Brain microvascular endothelial cell (primary cell): ENCODE results near the gene XPOT.

Experiments
- DNase-seq: peaks from one replicate; pipeline ENCODE4 v3.0.0-alpha.2; 2020
- H3K27ac ChIP-seq: fragments of 250-450 bp; sonication (Bioruptor Pico); 2 replicates; pipeline ENCODE4 v1.5.1; 2020; ENCODE audit warnings: mild to moderate bottlenecking, moderate library complexity
- H3K27me3 ChIP-seq: fragments of 250-450 bp; sonication (Bioruptor Pico); replicated peaks from 2 replicates; pipeline ENCODE4 v1.5.1; 2020; ENCODE audit warnings: mild to moderate bottlenecking
- H3K36me3 ChIP-seq: fragments of 250-450 bp; sonication (Bioruptor Pico); replicated peaks from 2 replicates; pipeline ENCODE4 v1.5.1; 2020; ENCODE audit warnings: mild to moderate bottlenecking
- H3K4me3 ChIP-seq: 2 replicates; pipeline ENCODE4 v1.5.1; 2011; ENCODE audit warnings: low read depth, mild to moderate bottlenecking, control low read depth, low read length, moderate library complexity
- in situ Hi-C: cut with HindIII; loops from 2 replicates; pipeline ENCODE4 v1.10.0; 2017; ENCODE audit warnings: low sequenced_read_pairs, low pct_ligation_motif_present
- TF ChIP-seq, protein P1 (sequence below): IDR thresholded peaks from 2 replicates; pipeline ENCODE4 v1.5.1; 2011; ENCODE audit warnings: low read depth, mild to moderate bottlenecking, moderate library complexity, low read length, control low read depth, inconsistent platforms; ENCODE audit errors: missing control alignments

The XPOT gene

DNA sequence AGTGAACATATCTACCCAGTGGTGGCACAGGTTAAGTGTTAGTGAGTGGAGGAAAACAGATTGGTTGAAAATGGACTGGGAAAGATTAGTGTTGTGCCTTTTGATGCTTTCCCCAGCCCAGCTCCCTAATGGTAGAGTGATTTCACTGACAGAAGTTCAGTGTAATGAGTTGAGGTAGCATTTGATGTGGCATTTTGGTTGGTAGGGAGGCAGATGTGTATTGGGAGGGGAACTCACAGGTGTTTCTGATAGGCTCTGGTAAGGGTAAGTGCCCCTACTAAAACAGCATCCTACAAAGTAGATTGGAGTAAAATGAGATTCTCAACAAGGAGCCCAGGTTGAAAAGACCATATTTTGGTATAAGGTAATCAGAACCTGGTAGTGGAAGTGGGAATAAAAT lies 51.9 kb downstream of the XPOT start:
- Histone ChIP-seq H3K27me3 (no peaks in the 10 kb centered on the region), H3K4me3 (no peak overlapping the region), H3K27ac (no peak overlapping the region), H3K36me3 (peaks cover 13% of the 10 kb centered on the region)
- TF ChIP-seq, protein P1, sequence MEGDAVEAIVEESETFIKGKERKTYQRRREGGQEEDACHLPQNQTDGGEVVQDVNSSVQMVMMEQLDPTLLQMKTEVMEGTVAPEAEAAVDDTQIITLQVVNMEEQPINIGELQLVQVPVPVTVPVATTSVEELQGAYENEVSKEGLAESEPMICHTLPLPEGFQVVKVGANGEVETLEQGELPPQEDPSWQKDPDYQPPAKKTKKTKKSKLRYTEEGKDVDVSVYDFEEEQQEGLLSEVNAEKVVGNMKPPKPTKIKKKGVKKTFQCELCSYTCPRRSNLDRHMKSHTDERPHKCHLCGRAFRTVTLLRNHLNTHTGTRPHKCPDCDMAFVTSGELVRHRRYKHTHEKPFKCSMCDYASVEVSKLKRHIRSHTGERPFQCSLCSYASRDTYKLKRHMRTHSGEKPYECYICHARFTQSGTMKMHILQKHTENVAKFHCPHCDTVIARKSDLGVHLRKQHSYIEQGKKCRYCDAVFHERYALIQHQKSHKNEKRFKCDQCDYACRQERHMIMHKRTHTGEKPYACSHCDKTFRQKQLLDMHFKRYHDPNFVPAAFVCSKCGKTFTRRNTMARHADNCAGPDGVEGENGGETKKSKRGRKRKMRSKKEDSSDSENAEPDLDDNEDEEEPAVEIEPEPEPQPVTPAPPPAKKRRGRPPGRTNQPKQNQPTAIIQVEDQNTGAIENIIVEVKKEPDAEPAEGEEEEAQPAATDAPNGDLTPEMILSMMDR, result no peak
- in situ Hi-C loops, result no loop called here
- DNase-seq, result no peak

DNA sequence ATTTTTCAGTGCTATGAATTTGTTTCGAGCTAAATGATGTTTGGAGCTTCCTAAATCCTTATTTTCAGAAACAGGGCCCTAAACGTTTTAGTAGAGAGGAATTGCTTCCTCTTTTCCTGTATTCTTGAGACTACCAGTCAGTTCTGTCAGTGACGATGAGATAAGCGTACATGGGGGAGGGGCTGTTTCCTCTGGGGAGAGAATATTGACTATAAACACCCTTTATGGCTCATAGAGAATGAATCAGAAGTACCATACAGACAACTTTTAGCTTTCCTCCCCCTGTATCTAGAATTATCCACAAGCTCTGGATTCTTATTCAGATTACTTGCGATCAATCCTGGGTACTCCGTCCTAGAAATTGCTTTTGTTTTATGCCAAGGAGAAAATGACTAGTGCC lies 52.8 kb downstream of the XPOT start:
- peak; percentile 40 for DNase-seq
- Histone ChIP-seq H3K4me3 (no peak overlapping the region), H3K27me3 (no peaks in the 10 kb centered on the region), H3K36me3 (peaks cover 15% of the 10 kb centered on the region), H3K27ac (no peak overlapping the region)
- in situ Hi-C loops, result no loop called here
- TF ChIP-seq, protein P1, result no peak

DNA sequence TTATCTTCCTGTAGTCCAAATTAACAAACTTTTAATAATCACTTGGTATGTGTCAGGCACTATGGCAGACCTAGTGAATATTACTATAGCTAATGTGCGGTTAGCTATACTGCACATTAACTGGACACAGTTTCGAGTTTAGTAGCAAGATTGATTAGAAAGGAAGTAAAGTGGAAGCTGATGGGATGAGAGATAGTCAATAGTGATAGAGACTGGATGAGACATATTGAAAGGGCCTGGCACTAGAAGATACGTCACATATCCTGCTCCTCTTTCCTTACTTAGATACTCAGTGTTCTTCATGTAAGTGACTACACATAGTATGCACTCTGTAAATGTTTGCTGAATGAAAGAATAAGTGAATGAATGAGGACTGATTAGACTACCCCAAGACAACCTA lies 53.3 kb downstream of the XPOT start:
- Histone ChIP-seq H3K4me3 (no peak overlapping the region), H3K27ac (no peak overlapping the region), H3K36me3 (peaks cover 15% of the 10 kb centered on the region), H3K27me3 (no peaks in the 10 kb centered on the region)
- DNase-seq, result no peak
- TF ChIP-seq, protein P1, result no peak
- in situ Hi-C loops, result no loop called here

DNA sequence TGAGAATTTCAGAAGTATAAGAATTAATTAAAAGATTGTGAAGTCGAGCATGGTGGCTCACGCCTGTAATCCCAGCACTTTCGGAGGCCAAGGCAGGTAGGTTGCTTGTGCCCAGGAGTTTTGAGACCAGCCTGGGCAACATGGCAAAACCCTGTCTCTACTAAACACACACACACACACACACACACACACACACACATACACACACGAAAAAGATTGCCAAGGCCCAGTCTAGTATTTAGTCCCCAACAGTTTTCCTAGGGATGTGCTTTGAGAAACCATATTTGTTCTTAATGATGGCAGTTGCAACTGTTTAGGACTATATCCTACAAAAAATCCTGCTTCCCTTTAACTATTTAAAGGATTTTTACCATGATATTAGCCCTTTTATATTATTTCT lies 53.7 kb downstream of the XPOT start:
- Histone ChIP-seq H3K36me3 (peaks cover 15% of the 10 kb centered on the region), H3K27me3 (no peaks in the 10 kb centered on the region), H3K4me3 (no peak overlapping the region), H3K27ac (no peak overlapping the region)
- TF ChIP-seq, protein P1, result no peak
- DNase-seq, result no peak
- in situ Hi-C loops, result no loop called here

DNA sequence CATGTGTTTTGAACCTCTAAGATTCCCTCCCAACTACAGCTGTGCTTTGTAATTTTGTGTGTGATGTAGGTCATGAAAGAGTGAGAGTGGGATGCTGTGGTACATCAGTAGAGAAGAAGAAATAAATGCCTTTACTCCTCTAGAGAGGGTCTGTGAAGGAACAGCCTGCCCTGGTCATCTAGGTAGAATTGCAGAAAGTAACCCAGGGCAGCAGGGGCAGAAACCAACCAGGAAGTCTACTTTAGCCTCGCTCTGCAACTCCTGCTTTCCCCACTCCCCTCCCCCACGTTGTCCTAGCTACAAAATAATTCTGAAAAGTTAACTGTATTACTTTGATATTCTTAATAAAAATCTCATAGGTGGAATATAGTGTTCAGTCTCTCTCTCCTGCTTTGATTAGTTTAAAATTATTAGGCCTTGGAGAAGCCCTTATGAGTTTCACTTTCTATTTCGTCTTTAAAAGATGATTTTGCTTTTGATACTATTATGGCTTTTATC lies 55.3 kb downstream of the XPOT start:
- Histone ChIP-seq H3K36me3 (peaks cover 15% of the 10 kb centered on the region), H3K27ac (peak overlapping the region; percentile 20), H3K27me3 (no peaks in the 10 kb centered on the region), H3K4me3 (no peak overlapping the region)
- in situ Hi-C loops, result no loop called here
- DNase-seq, result no peak
- TF ChIP-seq, protein P1, result no peak
